HG02884 (cell line): ENCODE results near the gene DHRS7C.

Experiments
- ATAC-seq: cut with Tn5 transposase; IDR thresholded peaks from one replicate; pipeline ENCODE4 v1.9.1; 2021; ENCODE audit warnings: mild to moderate bottlenecking, moderate library complexity; ENCODE audit not compliant: unreplicated experiment

DHRS7C gene

DNA sequence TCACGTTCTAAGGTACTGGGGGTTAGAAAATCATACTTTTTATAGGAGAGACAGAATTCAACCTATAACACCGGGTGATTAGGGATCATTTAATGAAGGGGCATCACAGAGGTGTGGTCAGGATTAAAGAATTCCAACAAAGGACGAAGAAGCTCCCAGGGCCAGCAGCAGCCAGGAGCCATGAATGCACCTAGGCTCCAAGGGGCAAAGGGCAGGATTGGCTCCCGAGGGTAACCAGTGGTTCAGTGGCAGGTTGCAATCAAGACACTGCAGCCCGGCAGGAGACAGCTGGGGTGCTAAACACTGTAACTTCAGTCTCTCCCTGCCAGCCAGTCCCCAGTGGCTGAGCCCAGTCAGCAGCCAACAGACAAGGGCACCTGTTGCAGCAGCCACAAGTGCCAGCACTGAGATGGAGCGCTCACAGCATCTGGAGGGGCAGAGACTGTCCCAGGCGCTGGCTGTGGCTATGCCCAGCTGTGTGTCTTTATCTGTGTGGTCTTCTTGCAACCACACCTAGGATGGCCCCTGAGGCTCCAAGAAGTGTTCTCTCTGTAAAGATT is 23.9 kb downstream of the DHRS7C start:
- no peak for ATAC-seq

DNA sequence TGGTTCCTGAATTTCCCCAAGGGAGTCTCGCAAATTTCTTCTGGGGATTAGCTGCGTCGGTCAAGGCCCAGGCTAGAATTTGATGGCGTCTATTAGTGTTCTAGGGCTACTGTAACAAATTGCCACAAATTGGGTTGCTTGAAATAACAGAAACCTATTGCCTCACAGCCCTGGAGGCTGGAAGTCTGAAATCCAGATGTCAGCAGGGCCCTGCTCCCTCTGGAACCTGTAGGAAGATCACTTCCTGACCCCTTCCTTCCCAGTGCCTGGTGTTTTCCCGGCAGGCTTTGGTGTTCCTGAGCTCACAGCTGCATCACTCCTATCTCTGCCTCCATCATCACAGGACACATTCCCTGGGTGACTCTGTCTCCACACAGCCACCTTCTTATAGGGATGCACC is 24.4 kb downstream of the DHRS7C start:
- no peak for ATAC-seq

DNA sequence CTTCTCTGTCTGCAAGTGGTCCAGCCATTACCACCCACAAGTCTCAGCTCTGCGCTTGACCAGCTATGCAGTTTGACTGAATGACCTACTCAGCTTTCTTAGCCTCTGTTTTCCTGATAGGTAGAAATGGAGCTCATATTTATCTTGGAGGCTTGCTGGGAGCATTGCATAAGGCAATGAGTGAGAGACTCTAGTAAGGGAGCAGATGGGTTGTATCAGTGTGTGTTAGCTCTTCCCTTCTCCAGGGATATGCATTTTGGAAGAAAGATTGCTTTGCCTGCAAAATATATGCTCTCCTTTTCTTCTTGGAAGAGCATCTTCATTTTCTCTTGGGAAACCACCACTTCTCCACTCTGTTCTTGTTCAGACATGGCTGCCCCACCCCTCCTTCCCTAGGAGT is 26.1 kb downstream of the DHRS7C start:
- no peak for ATAC-seq

DNA sequence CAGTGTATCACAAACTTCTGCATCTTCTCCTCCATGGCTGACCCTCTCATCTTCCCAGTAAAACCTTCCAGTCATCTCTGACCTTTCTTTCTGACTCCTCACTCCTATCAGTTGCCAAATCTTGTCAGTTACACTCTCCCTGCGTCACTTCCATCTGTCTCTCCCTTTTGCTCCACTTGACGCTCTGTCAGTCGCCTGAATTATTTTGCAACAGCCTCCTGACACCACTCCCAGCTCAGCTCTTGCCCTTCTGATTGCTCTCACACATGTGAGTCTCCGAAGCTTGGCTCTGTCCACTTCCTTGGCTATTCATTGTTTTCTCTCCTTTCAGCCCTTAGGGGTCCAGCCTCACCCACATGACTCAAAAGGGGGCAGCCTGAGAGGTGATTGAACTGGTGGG is 27.7 kb downstream of the DHRS7C start:
- no peak for ATAC-seq

DNA sequence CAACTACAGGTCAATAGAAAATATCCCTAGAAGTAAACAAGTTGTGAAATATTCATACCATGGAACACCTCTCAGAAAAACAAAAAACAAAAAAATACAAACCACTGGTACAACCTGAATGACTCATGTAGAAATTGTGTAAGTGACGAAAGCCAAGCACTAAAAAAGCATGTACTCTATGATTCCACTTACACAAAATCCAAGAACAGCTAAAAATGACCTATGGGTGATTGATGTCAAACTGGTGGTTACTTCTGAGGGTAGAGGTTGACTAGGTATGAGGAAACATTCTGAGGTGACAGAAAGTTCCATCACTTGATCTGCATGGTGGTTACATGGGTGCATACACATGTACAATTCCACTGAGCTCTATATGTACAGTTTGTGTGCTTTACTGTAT is 31.1 kb downstream of the DHRS7C start:
- ATAC-seq = no peak

DNA sequence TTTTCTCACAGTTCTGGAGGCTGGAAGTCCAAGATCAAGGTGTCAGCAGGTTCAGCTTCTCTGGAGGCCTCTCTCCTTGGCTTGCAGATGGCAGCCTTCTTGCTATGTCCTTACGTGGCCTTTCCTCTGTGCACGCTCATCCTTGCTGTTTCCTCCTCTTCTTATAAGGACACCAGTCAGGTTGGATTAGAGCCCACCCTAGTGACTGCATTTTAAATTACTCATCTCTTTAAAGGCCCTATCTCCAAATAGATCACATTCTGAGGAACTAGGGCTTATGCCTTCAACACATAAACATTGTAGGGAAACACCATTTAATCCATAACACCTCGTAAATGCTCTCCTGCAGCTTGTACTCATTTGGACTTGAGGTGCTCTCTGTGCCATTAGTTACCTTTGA is 36.3 kb downstream of the DHRS7C start:
- ATAC-seq = no peak

DNA sequence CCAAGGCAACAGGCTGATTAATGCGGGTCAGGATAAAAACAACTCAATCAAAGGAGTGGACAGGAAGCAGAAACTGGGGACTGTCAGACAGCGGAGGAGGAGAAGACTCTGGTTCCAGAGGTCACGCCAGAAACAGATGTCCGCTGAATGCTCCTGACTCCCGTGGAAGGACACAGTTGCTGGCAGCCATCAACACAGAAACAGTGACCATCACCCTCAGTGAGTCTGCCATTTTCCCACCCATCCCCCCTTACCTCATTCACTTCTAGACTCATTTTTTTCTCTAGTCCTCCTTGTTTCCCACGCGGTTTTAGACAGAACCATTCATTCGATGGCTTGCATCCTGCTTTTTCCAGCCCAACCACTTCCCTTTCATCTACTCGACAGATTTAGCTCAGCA is 40.9 kb downstream of the DHRS7C start:
- no peak for ATAC-seq

DNA sequence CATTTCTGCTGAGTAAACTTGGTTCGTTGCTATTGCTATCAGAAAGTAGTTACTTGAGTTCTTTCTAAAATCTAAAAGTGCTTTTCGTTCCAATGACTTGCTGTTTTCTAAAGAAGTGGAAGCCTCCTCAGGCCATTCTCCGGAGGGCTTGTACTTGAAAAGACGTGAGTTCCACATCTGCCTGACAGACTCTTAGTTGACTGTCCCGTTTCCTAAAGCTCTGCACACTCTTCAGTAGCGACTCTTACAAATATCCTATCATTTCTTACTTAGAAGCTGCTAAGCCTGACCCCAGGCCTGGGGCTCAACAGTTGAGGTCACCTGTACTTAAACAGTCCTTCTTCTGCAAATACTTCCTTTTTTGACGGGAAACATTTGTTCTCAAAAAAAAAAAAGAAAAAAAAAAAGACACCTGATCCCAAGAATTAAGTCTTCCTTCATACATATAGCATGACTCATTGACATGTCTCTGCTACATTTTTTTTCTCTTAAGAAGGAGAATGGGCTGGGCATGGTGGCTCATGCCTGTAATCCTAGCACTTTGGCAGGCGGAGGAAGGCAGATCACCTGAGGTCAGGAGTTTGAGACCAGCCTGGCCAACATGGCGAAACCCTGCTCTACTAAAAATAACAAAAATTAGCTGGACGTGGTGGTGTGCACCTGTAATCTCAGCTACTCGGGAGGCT is 61.5 kb downstream of the DHRS7C start:
- no peak for ATAC-seq

DNA sequence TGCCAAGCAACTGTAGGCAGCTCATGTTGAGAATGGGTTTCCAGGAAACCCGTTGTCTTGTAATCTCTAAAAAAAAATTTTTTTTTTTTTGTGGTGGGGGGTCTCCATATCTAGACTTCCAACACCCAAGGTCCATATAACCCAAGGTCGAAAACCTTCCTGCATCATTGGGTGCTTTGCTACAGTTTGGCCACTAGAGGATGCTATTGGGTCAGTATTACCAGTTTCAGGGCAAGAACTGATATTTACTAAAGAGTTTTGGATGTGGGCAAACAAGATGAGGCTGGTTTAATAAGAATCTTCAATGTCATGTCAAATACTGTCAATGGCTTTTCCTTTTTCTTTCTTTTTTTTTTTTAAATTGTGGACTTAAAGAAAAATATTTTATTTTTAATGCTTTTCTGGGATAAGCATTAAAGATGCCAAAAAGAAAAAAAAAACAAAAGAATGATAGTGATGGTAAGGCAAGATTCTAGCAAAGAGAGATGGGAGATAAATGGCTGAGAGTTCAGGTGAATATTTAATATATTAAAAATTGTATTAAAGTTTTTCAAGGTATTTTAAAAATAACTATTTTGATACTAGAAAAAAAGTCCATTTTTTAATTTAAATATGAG is 62.2 kb downstream of the DHRS7C start:
- ATAC-seq = no peak

DNA sequence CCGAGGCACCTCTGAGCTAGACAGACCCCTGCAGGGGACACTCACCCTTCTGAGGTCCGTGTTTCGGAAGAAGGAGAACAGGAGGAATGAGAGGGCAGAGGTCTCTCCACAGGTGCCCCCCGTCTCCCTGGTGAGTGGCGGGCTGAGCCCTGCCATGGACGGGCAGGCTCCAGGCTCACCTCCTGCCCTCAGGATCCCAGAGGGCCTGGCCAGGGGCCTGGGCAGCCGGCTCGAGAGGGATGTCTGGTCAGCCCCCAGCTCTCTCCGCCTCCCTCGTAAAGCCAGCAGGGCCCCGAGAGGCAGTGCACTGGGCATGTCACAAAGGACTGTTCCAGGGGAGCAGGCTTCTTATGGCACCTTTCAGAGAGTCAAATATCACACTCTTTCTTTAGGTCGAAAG is 62.8 kb downstream of the DHRS7C start:
- ATAC-seq = no peak

DNA sequence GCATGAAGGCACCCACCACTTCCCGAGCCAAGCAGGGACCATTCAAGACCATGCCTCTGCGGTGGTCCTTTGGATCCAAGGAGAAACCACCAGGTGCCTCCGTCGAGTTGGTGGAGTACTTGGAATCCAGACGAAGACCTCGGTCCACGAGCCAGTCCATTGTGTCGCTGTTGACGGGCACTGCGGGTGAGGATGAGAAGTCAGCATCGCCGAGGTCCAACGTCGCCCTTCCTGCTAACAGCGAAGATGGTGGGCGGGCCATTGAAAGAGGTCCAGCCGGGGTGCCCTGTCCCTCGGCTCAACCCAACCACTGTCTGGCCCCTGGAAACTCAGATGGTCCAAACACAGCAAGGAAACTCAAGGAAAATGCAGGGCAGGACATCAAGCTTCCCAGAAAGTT is 63.4 kb downstream of the DHRS7C start:
- ATAC-seq = no peak

DNA sequence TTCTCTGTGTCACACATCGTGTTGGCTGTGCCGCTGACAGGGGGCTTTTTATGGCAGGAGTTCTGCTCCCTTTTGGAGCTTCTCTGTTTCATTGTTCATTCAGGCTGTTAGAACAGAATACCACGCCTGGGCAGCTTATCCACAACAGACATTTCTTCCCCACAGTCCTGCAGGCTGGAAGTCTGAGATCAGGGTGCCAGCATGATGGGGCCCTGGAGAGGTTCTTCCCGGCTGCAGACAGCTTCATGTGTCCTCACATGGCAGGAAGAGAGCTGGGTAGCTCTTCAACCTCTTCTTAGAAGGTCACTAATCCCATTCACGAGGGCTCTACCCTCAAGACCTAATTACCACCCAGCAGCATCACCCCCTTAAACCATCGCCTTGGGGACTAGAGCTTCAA is 65.1 kb downstream of the DHRS7C start:
- no peak for ATAC-seq

DNA sequence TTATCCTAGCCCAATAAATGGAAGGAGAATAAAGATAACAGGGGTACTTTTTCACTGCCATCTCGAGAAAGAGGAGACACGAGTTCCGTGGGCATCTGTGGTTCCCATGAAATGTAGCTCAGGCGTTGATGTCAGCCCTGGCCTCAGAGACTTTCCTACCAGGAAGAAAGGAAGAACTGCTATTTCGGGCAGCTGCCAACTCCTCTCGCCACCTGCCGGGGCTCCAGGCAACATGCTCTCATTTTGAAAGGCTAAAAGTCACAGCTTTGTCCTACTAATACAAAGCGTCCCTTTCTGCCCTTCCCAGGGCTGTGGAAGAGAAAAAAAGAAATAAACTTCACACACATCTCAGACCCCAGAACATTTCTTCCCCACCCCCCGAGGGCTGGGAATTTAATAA is 65.8 kb downstream of the DHRS7C start:
- ATAC-seq = no peak
